Right renal pelvis (tissue), 4 donors: ENCODE data around the gene USP43. TPM values are rescaled to one million over a fixed set of nuclear protein-coding genes. Genes with fewer than 3 reads are reported as not detected.
A peak's percentile ranks its signal among the peaks of the same experiment; 100 is the strongest.
"Not testable (repeated sequence)": the region's sequence is repeated elsewhere in the genome, so short reads cannot be mapped to it uniquely, and the experiment has no call there.

Experiments used
- DNase-seq, 4 donors: peaks; one replicate each; pipeline ENCODE4 v3.0.0-alpha.2; 2013; ENCODE audit warnings: low read depth in 4 of 4, low spot score in 3 of 4, missing footprints in 1 of 4
- polyA plus RNA-seq, 4 donors: library from polyadenylated mRNA; unstranded; fragments of 120-200 nt; gene quantifications; one replicate each; pipeline ENCODE4 v1.2.1, GENCODE V29; 2013; ENCODE audit not compliant: insufficient read length in 4 of 4

The USP43 gene, protein sequence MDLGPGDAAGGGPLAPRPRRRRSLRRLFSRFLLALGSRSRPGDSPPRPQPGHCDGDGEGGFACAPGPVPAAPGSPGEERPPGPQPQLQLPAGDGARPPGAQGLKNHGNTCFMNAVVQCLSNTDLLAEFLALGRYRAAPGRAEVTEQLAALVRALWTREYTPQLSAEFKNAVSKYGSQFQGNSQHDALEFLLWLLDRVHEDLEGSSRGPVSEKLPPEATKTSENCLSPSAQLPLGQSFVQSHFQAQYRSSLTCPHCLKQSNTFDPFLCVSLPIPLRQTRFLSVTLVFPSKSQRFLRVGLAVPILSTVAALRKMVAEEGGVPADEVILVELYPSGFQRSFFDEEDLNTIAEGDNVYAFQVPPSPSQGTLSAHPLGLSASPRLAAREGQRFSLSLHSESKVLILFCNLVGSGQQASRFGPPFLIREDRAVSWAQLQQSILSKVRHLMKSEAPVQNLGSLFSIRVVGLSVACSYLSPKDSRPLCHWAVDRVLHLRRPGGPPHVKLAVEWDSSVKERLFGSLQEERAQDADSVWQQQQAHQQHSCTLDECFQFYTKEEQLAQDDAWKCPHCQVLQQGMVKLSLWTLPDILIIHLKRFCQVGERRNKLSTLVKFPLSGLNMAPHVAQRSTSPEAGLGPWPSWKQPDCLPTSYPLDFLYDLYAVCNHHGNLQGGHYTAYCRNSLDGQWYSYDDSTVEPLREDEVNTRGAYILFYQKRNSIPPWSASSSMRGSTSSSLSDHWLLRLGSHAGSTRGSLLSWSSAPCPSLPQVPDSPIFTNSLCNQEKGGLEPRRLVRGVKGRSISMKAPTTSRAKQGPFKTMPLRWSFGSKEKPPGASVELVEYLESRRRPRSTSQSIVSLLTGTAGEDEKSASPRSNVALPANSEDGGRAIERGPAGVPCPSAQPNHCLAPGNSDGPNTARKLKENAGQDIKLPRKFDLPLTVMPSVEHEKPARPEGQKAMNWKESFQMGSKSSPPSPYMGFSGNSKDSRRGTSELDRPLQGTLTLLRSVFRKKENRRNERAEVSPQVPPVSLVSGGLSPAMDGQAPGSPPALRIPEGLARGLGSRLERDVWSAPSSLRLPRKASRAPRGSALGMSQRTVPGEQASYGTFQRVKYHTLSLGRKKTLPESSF
- 1 to 10 TPM; 7.0 to 8.1 (median 7.2) TPM for polyA plus RNA-seq

DNA sequence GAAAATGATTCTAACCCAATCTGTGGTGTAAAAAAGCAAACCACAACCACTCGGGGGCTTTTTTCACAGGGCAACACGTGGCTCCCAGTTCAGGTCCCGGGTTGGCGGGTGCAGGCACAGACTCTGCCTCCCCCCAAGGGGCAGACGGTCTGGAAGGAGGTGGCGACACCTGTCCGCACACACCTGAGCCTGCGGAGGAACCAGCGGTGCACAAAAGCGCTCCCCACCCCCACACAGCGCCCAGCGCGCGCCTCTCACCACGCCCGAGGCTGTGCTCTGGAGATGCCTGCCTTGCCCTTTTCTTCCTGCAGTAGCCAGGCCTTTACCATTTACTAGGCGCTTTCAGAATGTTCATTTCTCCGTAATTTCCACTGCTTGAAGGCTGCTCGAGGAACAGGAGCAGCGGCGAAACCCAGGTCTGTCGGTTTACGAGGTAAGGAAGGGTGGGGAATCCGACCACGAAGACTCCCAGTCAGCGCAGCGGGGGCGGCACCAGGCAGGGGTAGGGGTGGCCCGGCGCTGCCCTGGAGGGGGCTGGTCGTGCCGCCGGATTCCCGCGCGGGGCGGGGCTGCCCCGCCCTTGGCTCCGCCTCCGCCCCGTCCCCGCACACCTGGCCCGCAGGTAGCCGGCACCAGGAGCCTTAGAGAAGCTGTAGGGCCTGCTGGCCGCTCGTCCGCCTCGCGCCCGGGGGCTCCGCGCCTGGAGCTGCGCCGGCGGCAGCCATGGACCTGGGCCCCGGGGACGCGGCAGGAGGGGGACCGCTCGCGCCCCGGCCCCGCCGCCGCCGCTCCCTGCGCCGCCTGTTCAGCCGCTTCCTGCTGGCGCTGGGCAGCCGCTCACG is at the start of gene USP43:
Gene USP43 (plus strand): TSS at position 608 of the 842 bp plus-strand sequence. CDS start 116 bp downstream, at position 724.
- DNase-seq, result peak in 2 of 4 donors; percentile 28 to 39

DNA sequence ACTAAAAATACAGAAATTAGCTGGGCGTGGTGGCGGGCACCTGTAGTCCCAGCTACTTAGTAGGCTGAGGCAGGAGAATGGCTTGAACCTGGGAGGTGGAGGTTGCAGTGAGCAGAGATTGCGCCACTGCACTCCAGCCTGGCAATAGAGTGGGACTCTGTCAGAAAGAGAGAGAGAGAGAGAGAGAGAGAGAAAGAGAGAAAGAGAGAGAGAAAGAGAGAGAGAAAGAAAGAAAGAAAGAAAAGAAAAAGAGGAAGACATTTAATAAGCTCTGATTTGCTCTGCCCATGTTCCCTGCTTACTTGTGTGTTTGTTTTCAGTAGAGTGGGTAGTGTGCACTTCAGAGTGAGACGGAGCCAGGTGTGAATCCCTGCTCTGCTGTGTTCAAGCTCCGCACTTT is 47.7 kb upstream of the USP43 start:
- not testable (repeated sequence) for DNase-seq

DNA sequence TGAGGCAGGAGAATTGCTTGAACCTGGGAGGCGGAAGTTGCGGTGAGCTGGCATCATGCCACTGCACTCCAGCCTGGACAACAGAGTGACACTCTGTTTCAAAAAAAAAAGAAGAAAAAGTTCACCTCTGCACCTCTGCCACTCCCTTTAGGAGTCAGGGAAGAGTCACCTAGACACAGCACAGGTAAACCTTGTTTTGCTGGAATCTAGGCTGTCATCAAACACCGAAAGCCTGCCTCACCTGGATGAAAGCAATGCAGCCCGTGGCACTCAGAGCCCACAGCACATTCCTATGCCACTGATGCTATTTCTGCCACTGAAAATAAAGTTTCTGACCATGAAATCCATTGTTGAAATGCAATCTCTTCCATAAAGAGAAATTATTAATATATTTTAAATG is 46.7 kb upstream of the USP43 start:
- no peak for DNase-seq

DNA sequence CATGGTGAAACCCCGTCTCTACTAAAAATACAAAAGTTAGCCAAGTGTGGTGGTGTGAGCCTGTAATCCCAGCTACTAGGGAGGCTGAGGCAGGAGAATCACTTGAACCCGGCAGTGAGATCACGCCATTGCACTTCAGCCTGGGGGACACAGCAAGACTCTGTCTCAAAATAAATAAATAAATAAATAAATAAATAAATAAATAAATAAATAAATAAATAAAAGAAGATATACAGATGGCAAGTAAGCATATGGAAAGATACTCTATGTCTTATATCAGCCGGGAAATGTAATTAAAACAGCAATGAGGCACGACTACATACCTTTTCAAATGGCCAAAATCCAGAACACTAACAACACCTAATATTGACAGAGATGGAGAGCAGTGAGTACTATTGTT is 40.7 kb upstream of the USP43 start:
- not testable (repeated sequence) for DNase-seq

DNA sequence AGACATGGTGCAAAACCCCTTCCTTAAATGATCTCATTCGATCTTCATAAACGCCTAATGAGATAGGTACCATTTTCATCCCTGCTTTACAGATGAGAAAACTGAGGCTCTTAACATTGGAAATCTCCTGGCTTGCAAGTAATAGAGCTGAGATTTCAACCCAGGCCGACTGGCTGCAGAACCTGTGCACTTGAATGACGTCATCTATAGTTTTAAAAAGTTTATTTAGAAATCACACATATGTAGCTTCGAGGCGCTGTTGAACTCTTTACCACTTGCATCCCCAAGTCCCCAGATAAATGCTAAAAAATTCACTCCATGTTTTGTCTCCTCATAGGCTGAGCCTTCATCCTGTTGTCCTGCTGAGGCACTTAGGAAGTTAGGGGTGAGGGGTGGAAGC is 38.9 kb upstream of the USP43 start:
- DNase-seq, result no peak

DNA sequence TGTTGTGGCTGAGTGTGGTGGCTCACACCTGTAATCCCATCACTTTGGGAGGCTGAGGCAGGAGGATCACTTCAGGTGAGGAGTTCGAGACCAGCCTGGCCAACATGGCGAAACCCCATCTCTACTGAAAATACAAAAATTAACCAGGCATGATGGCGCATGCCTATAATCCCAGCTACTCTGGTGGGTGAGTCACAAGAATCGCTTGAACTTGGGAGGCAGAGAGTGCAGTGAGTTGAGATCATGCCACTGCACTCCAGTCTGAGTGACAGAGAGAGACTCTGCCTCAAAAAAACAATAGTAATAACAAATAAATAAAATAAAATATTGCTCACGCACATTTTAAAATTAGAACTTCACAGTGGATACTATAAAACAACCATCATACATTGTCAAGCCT is 38.3 kb upstream of the USP43 start:
- not testable (repeated sequence) for DNase-seq

DNA sequence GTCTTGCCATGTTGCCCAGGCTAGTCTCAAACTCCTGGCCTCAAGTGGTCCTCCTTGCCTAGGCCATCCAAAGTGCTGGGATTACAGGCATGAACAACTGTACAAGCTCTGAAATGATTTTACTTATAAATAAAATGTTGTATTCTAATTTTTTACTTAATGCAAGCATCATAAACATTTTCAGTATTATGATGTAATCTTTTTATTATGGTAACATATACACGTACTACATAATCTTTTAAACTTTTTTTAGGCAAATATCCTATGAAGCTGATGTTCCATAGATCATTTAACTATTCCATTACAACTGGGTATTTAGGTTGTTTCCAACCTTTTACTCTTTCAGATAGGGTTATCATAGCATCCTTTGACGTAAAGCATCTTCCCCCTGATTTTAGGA is 33.8 kb upstream of the USP43 start:
- DNase-seq, result no peak

DNA sequence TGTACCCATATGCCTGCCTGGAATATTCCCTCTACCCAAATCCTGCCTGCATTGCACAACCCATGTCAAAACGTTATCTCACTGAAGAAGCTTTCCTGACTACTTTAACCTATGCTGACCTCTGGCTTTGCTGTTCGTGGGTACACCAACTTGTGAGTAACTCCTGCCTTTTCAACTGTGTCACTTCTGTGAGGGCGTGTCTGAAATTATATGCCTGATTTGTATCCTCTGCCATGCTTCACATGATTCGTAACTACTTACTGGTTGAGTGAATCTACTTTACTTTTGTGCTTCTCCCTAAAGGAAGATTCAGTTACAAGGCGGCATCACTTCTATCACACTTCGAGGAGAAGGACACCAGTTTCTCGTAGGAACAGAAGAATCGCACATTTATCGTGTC is 33.3 kb upstream of the USP43 start:
- DNase-seq, result peak in 3 of 4 donors; percentile 14 to 51 (median 42)

DNA sequence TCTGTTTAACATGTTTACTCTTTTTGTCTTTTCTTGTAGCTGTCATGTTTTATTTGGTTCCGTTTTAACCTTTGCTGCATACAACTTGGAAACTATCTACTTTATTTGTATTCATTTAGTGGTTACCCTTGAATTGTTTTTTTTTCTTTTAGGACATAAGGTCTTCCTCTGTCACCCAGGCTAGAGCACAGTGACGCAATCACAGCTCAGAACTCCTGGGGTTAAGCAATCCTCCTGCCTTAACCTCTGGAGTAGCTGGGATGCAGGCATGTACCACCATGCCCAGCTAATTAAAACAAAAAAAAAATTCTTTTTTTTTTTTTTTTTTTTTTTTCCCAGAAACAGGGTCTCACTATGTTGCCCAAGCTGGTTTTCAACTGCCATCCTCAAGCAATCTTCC is 29.8 kb upstream of the USP43 start:
- DNase-seq, result no peak

DNA sequence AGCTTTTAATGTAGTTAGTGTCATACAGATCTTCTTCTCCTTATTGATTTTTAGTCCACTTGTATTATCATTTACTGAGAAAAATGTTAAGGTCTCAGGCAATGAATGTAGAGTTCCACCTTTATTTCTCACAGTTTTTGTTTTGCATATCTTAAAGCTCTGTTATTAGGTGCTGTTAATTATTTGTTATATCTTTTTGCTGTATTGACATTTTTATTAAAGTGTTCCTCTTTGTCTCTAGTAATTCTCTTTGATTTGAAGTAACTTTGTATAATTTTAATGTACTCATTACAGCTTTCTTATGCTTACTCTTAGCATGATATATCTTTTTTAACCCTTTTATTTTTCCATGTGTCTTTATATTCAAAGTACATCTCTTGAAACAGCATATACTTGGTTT is 22.4 kb upstream of the USP43 start:
- no peak for DNase-seq

DNA sequence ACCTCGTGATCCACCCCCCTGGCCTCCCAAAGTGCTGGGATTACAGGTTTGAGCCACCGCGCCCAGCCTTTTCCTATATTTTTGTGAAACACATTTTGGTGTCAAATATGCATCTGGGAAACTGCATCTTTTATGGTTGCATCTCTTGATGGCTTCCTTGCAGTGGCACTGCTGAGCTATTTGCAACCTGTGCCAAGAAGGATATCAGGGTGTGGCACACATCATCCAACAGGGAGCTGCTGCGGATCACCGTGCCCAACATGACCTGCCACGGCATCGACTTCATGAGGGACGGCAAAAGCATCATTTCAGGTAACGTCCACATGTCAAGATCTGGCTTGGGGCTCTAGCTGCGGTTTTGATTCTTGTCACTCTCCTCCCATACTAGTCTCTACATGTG is 16.8 kb upstream of the USP43 start:
- no peak for DNase-seq

DNA sequence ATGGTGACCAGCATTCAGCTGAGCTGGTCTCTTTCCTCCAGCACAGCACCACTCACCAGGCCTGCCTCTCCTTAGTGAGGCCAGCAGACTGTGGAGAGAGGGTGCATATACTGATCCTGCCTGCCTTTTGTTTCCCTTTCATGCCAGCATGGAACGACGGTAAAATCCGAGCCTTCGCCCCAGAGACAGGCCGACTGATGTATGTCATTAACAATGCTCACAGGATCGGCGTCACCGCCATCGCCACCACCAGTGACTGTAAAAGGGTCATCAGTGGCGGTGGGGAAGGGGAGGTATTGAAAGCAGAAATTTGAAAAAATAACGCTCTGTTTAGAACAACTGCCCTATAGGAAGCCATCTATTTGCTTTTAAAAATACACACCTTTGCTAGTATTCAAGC is 12.6 kb upstream of the USP43 start:
- DNase-seq, result no peak

DNA sequence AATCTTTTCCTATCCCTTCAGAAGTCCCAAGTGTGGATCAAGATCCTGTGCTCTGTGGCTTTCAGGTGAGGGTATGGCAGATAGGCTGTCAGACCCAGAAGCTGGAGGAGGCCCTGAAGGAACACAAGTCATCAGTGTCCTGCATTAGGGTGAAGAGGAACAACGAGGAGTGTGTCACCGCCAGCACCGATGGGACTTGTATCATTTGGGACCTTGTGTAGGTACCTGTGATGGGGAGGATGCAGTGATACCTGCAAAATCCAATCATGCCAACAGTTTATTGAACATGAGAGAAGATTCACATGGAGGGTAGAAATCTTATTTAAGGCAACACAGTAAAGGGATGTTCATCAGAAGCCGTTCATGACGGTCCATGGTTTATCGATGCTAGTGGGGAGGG is 10.0 kb upstream of the USP43 start:
- DNase-seq, result no peak

DNA sequence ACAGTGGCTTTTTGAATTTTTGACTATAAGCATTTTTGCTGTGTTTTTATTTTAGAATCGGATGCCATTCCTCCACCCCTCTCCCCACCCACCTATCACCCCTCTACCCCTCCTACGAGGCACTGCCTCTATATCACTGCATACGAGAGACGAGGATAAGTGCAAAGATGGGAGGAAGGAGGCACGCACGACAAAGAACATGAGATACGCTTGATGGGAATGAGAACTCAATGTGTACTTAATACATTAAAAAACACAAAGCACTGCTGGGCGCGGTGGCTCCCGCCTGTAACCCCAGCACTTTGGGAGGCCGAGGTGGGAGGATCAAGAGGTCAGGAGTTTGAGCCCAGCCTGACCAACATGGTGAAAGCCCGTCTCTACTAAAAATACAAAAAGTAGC is 8.8 kb upstream of the USP43 start:
- DNase-seq, result no peak

DNA sequence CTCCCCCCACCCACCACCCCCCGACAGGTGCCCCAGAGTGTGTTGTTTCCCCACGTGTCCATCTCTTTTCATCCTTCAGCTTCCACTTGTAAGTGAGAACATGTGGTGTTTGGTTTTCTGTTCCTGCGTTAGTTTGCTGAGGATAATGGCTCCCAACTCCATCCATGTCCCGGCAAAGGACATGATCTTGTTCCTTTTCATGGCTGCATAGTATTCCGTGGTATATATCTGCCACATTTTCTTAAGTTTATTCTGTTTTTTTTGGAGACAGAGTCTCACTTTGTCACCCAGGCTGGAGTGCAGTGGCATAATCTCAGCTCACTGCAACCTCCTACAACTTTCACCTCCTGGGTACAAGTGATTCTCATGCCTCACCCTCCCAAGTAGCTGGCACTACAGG is 4.9 kb upstream of the USP43 start:
- not testable (repeated sequence) for DNase-seq

DNA sequence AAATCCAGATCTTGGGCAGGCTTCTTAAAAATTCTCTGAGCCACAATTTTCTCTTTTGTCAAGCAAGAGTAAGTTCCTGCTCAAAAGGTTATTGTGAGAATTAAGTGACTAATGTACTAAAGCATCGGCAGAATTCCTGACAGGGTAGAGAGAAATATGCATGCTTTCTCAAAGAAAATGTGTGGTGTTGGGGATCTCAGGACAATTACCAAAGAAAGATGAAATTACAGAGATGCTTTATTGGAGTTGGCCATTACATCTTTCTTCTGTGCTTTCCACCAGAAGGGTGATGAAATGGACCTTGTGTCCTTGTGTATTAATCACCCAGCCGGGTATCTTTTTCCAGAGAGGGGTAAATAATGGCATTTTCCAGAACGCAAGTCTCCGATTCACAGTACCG is 1.7 kb upstream of the USP43 start:
- no peak for DNase-seq

DNA sequence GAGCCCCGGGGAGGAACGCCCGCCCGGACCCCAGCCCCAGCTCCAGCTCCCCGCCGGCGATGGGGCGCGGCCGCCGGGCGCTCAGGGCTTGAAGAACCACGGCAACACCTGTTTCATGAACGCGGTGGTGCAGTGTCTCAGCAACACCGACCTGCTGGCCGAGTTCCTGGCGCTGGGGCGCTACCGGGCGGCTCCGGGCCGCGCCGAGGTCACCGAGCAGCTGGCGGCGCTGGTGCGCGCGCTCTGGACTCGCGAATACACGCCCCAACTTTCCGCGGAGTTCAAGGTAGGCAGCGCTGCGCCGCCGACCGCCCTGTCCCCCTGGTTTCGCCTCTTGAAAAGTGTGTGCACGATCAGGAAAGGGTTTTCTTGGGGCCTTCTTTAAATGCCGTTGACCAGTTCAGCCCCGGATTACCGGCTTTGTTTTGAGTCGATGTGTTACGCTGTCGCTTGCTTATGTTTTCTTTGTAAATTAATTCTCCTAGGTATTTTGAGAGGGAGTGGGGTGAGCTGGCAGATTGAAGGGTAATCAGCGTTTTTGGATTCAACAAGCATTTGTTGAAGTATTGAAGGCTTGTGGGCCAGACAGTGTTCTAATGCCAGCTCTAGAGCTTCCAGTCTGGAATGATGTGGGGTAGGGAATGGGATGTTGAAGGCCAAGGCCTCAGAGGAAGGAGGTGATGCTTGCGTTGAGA is 681 bp downstream of the USP43 start:
- peak in 2 of 4 donors; percentile 45 for DNase-seq

DNA sequence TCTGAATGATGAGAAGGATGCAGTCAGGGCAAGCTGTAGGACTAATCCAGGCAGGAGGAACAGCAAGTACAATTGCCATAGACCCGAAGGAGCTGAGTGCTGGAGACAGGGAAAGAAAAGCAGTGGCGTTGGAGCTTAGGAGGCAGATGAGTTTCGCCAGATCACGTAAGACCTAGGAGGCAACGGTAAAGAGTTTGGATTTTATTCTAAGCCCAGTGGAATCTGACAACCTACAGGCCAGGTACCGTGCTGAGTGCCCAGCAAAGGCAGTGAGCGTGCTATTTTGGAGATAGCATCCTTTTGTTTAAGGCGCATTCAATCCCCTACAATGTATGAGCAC is 1.2 kb downstream of the USP43 start:
- no peak for DNase-seq

DNA sequence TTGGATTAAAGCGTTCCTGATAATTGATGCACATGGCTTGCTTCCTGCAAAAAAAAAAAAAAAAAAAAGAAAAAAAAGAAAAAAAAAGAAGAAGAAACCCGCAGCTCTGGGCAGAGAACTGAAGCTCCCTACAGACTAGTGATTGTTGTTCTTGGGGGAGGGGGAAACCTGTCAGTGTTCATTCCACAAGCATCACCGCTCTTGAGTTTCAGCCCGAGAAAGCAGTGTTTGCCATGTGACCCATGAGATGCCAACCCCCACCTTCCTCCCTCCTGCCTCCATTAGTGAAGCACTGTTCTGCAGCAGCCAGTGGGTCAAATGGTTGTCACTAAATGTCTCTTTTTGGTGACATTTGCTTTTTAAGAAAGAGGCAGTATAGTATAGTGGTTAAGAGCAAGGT is 1.7 kb downstream of the USP43 start:
- DNase-seq, result peak in 2 of 4 donors; percentile 29 to 58
